SK-N-SH treated with all-trans-retinoic acid at 6 μM for 48 hours (cell line): ENCODE data around the gene ARMC6.

ENCODE experiments used
- ATAC-seq: fragments of 200-7000 bp; cut with Tn5 transposase; 3 replicates; pipeline ENCODE4 v1.9.1; 2020; ENCODE audit warnings: mild to moderate bottlenecking, moderate library complexity
- ARNTL ChIP-seq: fragments of 450-650 bp; formaldehyde crosslinking; IDR thresholded peaks from 2 replicates; pipeline ENCODE4 v1.5.0; 2020; ENCODE audit warnings: low read depth, mild to moderate bottlenecking, moderate library complexity, borderline replicate concordance
- CSDC2 ChIP-seq: fragments of 250-450 bp; sonication (Bioruptor Pico); IDR thresholded peaks from 2 replicates; pipeline ENCODE4 v1.5.0; 2020; ENCODE audit warnings: mild to moderate bottlenecking, moderate library complexity
- ESRRG ChIP-seq: fragments of 250-450 bp; sonication (Bioruptor Pico); IDR thresholded peaks from 2 replicates; pipeline ENCODE4 v1.6.1; 2021; ENCODE audit warnings: mild to moderate bottlenecking
- GLIS3 ChIP-seq: fragments of 250-450 bp; sonication (Bioruptor Pico); IDR thresholded peaks from 2 replicates; pipeline ENCODE4 v1.5.0; 2020; ENCODE audit warnings: mild to moderate bottlenecking, moderate library complexity
- ISL1 ChIP-seq: fragments of 250-450 bp; sonication (Bioruptor Pico); IDR thresholded peaks from 2 replicates; pipeline ENCODE4 v2.1.2; 2022; ENCODE audit warnings: mild to moderate bottlenecking, moderate library complexity
- PPARA ChIP-seq: fragments of 250-450 bp; sonication (Bioruptor Pico); IDR thresholded peaks from 2 replicates; pipeline ENCODE4 v1.5.0; 2020; ENCODE audit warnings: mild to moderate bottlenecking, borderline replicate concordance
- RARB ChIP-seq: fragments of 250-450 bp; sonication (Bioruptor Pico); IDR thresholded peaks from 2 replicates; pipeline ENCODE4 v1.8.0; 2021; ENCODE audit warnings: mild to moderate bottlenecking, moderate library complexity
- SNAI2 ChIP-seq: fragments of 250-450 bp; sonication (Bioruptor Pico); IDR thresholded peaks from 2 replicates; pipeline ENCODE4 v1.5.0; 2020; ENCODE audit warnings: mild to moderate bottlenecking, moderate library complexity
- TCF4 ChIP-seq: fragments of 250-450 bp; sonication (Bioruptor Pico); IDR thresholded peaks from 2 replicates; pipeline ENCODE4 v1.8.0; 2021; ENCODE audit warnings: mild to moderate bottlenecking, moderate library complexity, borderline replicate concordance
- TOX ChIP-seq: fragments of 250-450 bp; sonication (Bioruptor Pico); IDR thresholded peaks from 2 replicates; pipeline ENCODE4 v1.8.0; 2021; ENCODE audit warnings: mild to moderate bottlenecking, moderate library complexity, borderline replicate concordance
- ZC3H10 ChIP-seq: fragments of 250-450 bp; sonication (Bioruptor Pico); IDR thresholded peaks from 2 replicates; pipeline ENCODE4 v1.5.1; 2021; ENCODE audit warnings: mild to moderate bottlenecking, moderate library complexity
- ZFP3 ChIP-seq: fragments of 250-450 bp; sonication (Bioruptor Pico); IDR thresholded peaks from 2 replicates; pipeline ENCODE4 v1.5.0; 2020; ENCODE audit warnings: mild to moderate bottlenecking, moderate library complexity
- ZFP30 ChIP-seq: fragments of 450-650 bp; formaldehyde crosslinking; IDR thresholded peaks from 2 replicates; pipeline ENCODE4 v1.5.0; 2022; ENCODE audit warnings: mild to moderate bottlenecking, moderate library complexity
- ZNF565 ChIP-seq: fragments of 450-650 bp; formaldehyde crosslinking; conservative IDR thresholded peaks from 2 replicates; pipeline ENCODE4 v1.5.0; 2020; ENCODE audit warnings: low read depth, mild to moderate bottlenecking, moderate library complexity
- ZNF70 ChIP-seq: fragments of 450-650 bp; formaldehyde crosslinking; IDR thresholded peaks from 2 replicates; pipeline ENCODE4 v1.5.0; 2020; ENCODE audit warnings: mild to moderate bottlenecking, moderate library complexity
- ZNF8 ChIP-seq: fragments of 450-650 bp; formaldehyde crosslinking; IDR thresholded peaks from 2 replicates; pipeline ENCODE4 v1.5.0; 2020; ENCODE audit warnings: mild to moderate bottlenecking, moderate library complexity
- TF ChIP-seq, protein P1 (sequence below): fragments of 250-450 bp; sonication (Bioruptor Pico); IDR thresholded peaks from 2 replicates; pipeline ENCODE4 v1.5.1; 2021; ENCODE audit warnings: mild to moderate bottlenecking, moderate library complexity
- TF ChIP-seq, protein P2 (sequence below): fragments of 250-450 bp; sonication (Bioruptor Pico); IDR thresholded peaks from 2 replicates; pipeline ENCODE4 v1.5.1; 2020; ENCODE audit warnings: low read depth, mild to moderate bottlenecking, moderate library complexity
- TF ChIP-seq, protein P3 (sequence below): fragments of 250-450 bp; sonication (Bioruptor Pico); IDR thresholded peaks from 2 replicates; pipeline ENCODE4 v1.8.0; 2020; ENCODE audit warnings: mild to moderate bottlenecking, moderate library complexity, borderline replicate concordance
- TF ChIP-seq, protein P4 (sequence below): fragments of 250-450 bp; sonication (Bioruptor Pico); IDR thresholded peaks from 2 replicates; pipeline ENCODE4 v1.5.0; 2020; ENCODE audit warnings: mild to moderate bottlenecking, moderate library complexity

Gene ARMC6

DNA sequence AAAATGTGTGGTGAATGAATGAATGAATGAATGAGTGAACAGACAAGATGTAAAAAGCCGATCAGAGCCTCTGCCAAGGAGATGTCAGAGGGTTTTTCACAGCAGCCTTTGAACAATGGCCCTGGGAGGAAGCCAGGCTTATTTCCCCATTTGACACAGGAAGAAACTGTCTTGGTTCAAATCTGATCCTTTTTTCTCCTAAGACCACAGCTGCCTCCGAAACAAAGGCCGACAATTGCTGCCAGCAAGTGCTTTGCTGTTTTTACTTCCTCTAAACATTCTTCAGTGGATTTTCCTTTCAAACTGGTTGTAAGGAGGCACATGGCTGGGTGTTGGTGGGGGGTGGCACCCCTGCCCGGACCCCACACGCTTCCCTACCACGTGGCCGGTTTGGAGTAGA, 48.1 kb upstream of the ARMC6 start:
- TF ChIP-seq ZFP30 (CRISPR knock-in tag) = no peak
- TF ChIP-seq ZFP3 = no peak
- TF ChIP-seq CSDC2 (CRISPR knock-in tag) = no peak
- TF ChIP-seq RARB (CRISPR knock-in tag) = no peak
- no peak for TF ChIP-seq SNAI2 (CRISPR knock-in tag)
- no peak for TF ChIP-seq ISL1
- no peak for TF ChIP-seq ARNTL (CRISPR knock-in tag)
- TF ChIP-seq, protein P1, sequence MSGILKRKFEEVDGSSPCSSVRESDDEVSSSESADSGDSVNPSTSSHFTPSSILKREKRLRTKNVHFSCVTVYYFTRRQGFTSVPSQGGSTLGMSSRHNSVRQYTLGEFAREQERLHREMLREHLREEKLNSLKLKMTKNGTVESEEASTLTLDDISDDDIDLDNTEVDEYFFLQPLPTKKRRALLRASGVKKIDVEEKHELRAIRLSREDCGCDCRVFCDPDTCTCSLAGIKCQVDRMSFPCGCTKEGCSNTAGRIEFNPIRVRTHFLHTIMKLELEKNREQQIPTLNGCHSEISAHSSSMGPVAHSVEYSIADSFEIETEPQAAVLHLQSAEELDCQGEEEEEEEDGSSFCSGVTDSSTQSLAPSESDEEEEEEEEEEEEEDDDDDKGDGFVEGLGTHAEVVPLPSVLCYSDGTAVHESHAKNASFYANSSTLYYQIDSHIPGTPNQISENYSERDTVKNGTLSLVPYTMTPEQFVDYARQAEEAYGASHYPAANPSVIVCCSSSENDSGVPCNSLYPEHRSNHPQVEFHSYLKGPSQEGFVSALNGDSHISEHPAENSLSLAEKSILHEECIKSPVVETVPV = no peak
- no peak for TF ChIP-seq PPARA (CRISPR knock-in tag)
- TF ChIP-seq, protein P2, sequence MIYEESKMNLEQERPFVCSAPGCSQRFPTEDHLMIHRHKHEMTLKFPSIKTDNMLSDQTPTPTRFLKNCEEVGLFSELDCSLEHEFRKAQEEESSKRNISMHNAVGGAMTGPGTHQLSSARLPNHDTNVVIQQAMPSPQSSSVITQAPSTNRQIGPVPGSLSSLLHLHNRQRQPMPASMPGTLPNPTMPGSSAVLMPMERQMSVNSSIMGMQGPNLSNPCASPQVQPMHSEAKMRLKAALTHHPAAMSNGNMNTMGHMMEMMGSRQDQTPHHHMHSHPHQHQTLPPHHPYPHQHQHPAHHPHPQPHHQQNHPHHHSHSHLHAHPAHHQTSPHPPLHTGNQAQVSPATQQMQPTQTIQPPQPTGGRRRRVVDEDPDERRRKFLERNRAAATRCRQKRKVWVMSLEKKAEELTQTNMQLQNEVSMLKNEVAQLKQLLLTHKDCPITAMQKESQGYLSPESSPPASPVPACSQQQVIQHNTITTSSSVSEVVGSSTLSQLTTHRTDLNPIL (CRISPR knock-in tag) = no peak
- no peak for TF ChIP-seq ZNF8 (CRISPR knock-in tag)
- no peak for TF ChIP-seq ESRRG (CRISPR knock-in tag)
- TF ChIP-seq, protein P3, sequence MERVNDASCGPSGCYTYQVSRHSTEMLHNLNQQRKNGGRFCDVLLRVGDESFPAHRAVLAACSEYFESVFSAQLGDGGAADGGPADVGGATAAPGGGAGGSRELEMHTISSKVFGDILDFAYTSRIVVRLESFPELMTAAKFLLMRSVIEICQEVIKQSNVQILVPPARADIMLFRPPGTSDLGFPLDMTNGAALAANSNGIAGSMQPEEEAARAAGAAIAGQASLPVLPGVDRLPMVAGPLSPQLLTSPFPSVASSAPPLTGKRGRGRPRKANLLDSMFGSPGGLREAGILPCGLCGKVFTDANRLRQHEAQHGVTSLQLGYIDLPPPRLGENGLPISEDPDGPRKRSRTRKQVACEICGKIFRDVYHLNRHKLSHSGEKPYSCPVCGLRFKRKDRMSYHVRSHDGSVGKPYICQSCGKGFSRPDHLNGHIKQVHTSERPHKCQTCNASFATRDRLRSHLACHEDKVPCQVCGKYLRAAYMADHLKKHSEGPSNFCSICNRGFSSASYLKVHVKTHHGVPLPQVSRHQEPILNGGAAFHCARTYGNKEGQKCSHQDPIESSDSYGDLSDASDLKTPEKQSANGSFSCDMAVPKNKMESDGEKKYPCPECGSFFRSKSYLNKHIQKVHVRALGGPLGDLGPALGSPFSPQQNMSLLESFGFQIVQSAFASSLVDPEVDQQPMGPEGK (CRISPR knock-in tag) = no peak
- no peak for TF ChIP-seq TOX (CRISPR knock-in tag)
- no peak for TF ChIP-seq GLIS3 (CRISPR knock-in tag)
- no peak for TF ChIP-seq ZNF565 (CRISPR knock-in tag)
- no peak for ATAC-seq

DNA sequence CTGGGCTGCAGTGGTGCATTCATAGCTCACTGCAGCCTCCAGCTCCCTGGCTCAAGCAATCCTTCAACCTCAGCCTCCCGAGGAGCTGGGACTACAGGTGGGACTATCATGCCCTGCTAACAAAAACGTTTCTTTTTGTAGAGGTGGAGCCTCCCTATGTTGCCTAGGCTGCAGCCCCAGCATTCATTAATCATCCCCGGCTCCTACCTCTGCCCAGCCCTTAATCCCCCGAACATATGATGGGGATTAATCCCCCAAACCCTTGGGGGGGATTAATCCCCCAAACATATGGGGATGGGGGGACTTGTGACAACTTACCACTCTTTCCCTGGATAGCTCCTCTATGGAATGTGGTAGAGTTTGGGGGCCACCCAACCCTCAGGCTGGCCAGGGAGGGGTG, 45.9 kb upstream of the ARMC6 start:
- no peak for ATAC-seq
- TF ChIP-seq CSDC2 (CRISPR knock-in tag) = no peak
- TF ChIP-seq ARNTL (CRISPR knock-in tag) = no peak
- TF ChIP-seq ZNF565 (CRISPR knock-in tag) = no peak
- TF ChIP-seq ZFP30 (CRISPR knock-in tag) = no peak
- TF ChIP-seq TCF4 (CRISPR knock-in tag) = no peak
- TF ChIP-seq SNAI2 (CRISPR knock-in tag) = no peak
- TF ChIP-seq, protein P4, sequence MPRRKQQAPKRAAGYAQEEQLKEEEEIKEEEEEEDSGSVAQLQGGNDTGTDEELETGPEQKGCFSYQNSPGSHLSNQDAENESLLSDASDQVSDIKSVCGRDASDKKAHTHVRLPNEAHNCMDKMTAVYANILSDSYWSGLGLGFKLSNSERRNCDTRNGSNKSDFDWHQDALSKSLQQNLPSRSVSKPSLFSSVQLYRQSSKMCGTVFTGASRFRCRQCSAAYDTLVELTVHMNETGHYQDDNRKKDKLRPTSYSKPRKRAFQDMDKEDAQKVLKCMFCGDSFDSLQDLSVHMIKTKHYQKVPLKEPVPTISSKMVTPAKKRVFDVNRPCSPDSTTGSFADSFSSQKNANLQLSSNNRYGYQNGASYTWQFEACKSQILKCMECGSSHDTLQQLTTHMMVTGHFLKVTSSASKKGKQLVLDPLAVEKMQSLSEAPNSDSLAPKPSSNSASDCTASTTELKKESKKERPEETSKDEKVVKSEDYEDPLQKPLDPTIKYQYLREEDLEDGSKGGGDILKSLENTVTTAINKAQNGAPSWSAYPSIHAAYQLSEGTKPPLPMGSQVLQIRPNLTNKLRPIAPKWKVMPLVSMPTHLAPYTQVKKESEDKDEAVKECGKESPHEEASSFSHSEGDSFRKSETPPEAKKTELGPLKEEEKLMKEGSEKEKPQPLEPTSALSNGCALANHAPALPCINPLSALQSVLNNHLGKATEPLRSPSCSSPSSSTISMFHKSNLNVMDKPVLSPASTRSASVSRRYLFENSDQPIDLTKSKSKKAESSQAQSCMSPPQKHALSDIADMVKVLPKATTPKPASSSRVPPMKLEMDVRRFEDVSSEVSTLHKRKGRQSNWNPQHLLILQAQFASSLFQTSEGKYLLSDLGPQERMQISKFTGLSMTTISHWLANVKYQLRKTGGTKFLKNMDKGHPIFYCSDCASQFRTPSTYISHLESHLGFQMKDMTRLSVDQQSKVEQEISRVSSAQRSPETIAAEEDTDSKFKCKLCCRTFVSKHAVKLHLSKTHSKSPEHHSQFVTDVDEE (CRISPR knock-in tag) = no peak
- TF ChIP-seq, protein P3 (CRISPR knock-in tag) = no peak
- no peak for TF ChIP-seq ZC3H10 (CRISPR knock-in tag)
- TF ChIP-seq, protein P2 (CRISPR knock-in tag) = no peak
- TF ChIP-seq ZNF70 (CRISPR knock-in tag) = no peak
- no peak for TF ChIP-seq PPARA (CRISPR knock-in tag)
- no peak for TF ChIP-seq TOX (CRISPR knock-in tag)
- no peak for TF ChIP-seq GLIS3 (CRISPR knock-in tag)
